H9 (cell line): ENCODE data around the gene ATP5PO. TPM values are rescaled to one million over a fixed set of nuclear protein-coding genes. Genes with fewer than 3 reads are reported as not detected.

Experiments used
- DNase-seq: peaks from one replicate; pipeline ENCODE4 v3.0.0-alpha.2; 2017
- H2AFZ ChIP-seq: one replicate; pipeline ENCODE4 v1.6.1; 2013; ENCODE audit warnings: mild to moderate bottlenecking, low read length, control low read depth, moderate library complexity
- H2AK5ac ChIP-seq: 2 replicates; pipeline ENCODE4 v1.6.1; 2013; ENCODE audit warnings: low read length, control low read depth, mixed read lengths; ENCODE audit not compliant: insufficient read length
- H2BK120ac ChIP-seq: one replicate; pipeline ENCODE4 v1.6.1; 2013; ENCODE audit warnings: low read depth, mild to moderate bottlenecking, low read length, control low read depth, inconsistent platforms; ENCODE audit not compliant: poor library complexity, severe bottlenecking
- H2BK12ac ChIP-seq: 2 replicates; pipeline ENCODE4 v1.6.1; 2013; ENCODE audit warnings: low read length, control low read depth, mixed read lengths, low read depth; ENCODE audit not compliant: insufficient read length
- H2BK15ac ChIP-seq: 2 replicates; pipeline ENCODE4 v1.6.1; 2013; ENCODE audit warnings: low read depth, low read length, control low read depth
- H2BK20ac ChIP-seq: one replicate; pipeline ENCODE4 v1.6.1; 2013; ENCODE audit warnings: low read depth, mild to moderate bottlenecking, low read length, control low read depth, inconsistent platforms; ENCODE audit not compliant: poor library complexity, severe bottlenecking
- H2BK5ac ChIP-seq: 2 replicates; pipeline ENCODE4 v1.6.1; 2013; ENCODE audit warnings: low read length, control low read depth, mixed read lengths; ENCODE audit not compliant: insufficient read length
- H3K14ac ChIP-seq: 2 replicates; pipeline ENCODE4 v1.6.1; 2013; ENCODE audit warnings: low read length, control low read depth; ENCODE audit not compliant: insufficient read depth
- H3K18ac ChIP-seq: 2 replicates; pipeline ENCODE4 v1.6.1; 2013; ENCODE audit warnings: low read depth, mild to moderate bottlenecking, mixed read lengths, low read length, control low read depth; ENCODE audit not compliant: insufficient read length
- H3K23ac ChIP-seq: 2 replicates; pipeline ENCODE4 v1.6.1; 2013; ENCODE audit warnings: low read length, control low read depth, mixed read lengths, low read depth; ENCODE audit not compliant: insufficient read length
- H3K23me2 ChIP-seq: 2 replicates; pipeline ENCODE4 v1.6.1; 2013; ENCODE audit warnings: low read depth, mild to moderate bottlenecking, mixed read lengths, low read length, control low read depth; ENCODE audit not compliant: insufficient read length, poor library complexity, severe bottlenecking
- H3K27ac ChIP-seq: 2 replicates; pipeline ENCODE4 v1.5.1; 2013; ENCODE audit warnings: low read length, control low read depth, mixed read lengths, low read depth; ENCODE audit not compliant: insufficient read length
- H3K27me3 ChIP-seq: 2 replicates; pipeline ENCODE4 v1.6.1; 2013; ENCODE audit warnings: low read length, control low read depth, inconsistent platforms; ENCODE audit not compliant: insufficient read depth
- H3K4ac ChIP-seq: 2 replicates; pipeline ENCODE4 v1.6.1; 2013; ENCODE audit warnings: low read depth, mild to moderate bottlenecking, control low read depth, inconsistent platforms, low read length, moderate library complexity
- H3K4me1 ChIP-seq: 2 replicates; pipeline ENCODE4 v1.6.1; 2013; ENCODE audit warnings: low read length, control low read depth, inconsistent platforms; ENCODE audit not compliant: insufficient read depth
- H3K4me2 ChIP-seq: 2 replicates; pipeline ENCODE4 v1.6.1; 2013; ENCODE audit warnings: low read length, control low read depth, mixed read lengths; ENCODE audit not compliant: insufficient read length, insufficient read depth
- H3K56ac ChIP-seq: 2 replicates; pipeline ENCODE4 v1.6.1; 2013; ENCODE audit warnings: low read depth, mild to moderate bottlenecking, mixed read lengths, low read length, control low read depth; ENCODE audit not compliant: insufficient read length
- H3K79me1 ChIP-seq: 2 replicates; pipeline ENCODE4 v1.6.1; 2013; ENCODE audit warnings: low read depth, mild to moderate bottlenecking, moderate library complexity, low read length, control low read depth, inconsistent platforms; ENCODE audit not compliant: insufficient read depth, poor library complexity, severe bottlenecking
- H3K79me2 ChIP-seq: 2 replicates; pipeline ENCODE4 v1.6.1; 2013; ENCODE audit warnings: low read length, control low read depth, inconsistent platforms; ENCODE audit not compliant: insufficient read depth
- H3K9ac ChIP-seq: 2 replicates; pipeline ENCODE4 v1.6.1; 2013; ENCODE audit warnings: low read length, control low read depth, mixed read lengths; ENCODE audit not compliant: insufficient read length; ENCODE audit errors: extremely low read depth
- H3K9me3 ChIP-seq: one replicate; pipeline ENCODE4 v1.6.1; 2013; ENCODE audit warnings: low read depth, low read length, inconsistent platforms; ENCODE audit not compliant: control insufficient read depth
- H3T11ph ChIP-seq: one replicate; pipeline ENCODE4 v1.6.1; 2013; ENCODE audit warnings: mild to moderate bottlenecking, low read length, control low read depth, inconsistent platforms
- H4K20me1 ChIP-seq: one replicate; pipeline ENCODE4 v1.6.1; 2013; ENCODE audit not compliant: control insufficient read depth, insufficient read length, insufficient read depth
- H4K5ac ChIP-seq: 2 replicates; pipeline ENCODE4 v1.6.1; 2013; ENCODE audit warnings: low read depth, mild to moderate bottlenecking, mixed read lengths, low read length, control low read depth; ENCODE audit not compliant: insufficient read length
- H4K8ac ChIP-seq: replicated peaks from 2 replicates; pipeline ENCODE4 v1.6.1; 2013; ENCODE audit warnings: low read length, control low read depth, mixed read lengths, low read depth; ENCODE audit not compliant: insufficient read length
- H4K91ac ChIP-seq: 2 replicates; pipeline ENCODE4 v1.6.1; 2013; ENCODE audit warnings: low read depth, mild to moderate bottlenecking, moderate library complexity, mixed read lengths, low read length, control low read depth; ENCODE audit not compliant: insufficient read length
- H3K27ac Mint-ChIP-seq, 3 experiments: 2 replicates in 2 of 3; 3 replicates in 1 of 3; pipeline ENCODE4 v1.8.0; 2020 to 2021; ENCODE audit warnings: mixed read lengths in 3 of 3, mild to moderate bottlenecking in 1 of 3, moderate library complexity in 1 of 3
- H3K27me3 Mint-ChIP-seq: 2 replicates; pipeline ENCODE4 v1.8.0; 2021; ENCODE audit warnings: low read depth, mild to moderate bottlenecking, moderate library complexity, mixed read lengths
- H3K36me3 Mint-ChIP-seq, 3 experiments: 2 replicates in 2 of 3; 3 replicates in 1 of 3; pipeline ENCODE4 v1.8.0; 2020 to 2021; ENCODE audit warnings: low read depth in 3 of 3, mixed read lengths in 3 of 3; ENCODE audit not compliant: insufficient read depth in 1 of 3
- H3K4me1 Mint-ChIP-seq, 2 experiments: 2 replicates each; pipeline ENCODE4 v1.8.0; 2020; ENCODE audit warnings: mixed read lengths in 2 of 2
- H3K4me3 Mint-ChIP-seq, 2 experiments: 2 replicates in 1 of 2; 3 replicates in 1 of 2; pipeline ENCODE4 v1.8.0; 2020 to 2021; ENCODE audit warnings: mild to moderate bottlenecking in 2 of 2, mixed read lengths in 2 of 2, moderate library complexity in 1 of 2
- H3K9me3 Mint-ChIP-seq, 2 experiments: 2 replicates in 1 of 2; 3 replicates in 1 of 2; pipeline ENCODE4 v1.8.0; 2020; ENCODE audit warnings: mild to moderate bottlenecking in 2 of 2, mixed read lengths in 2 of 2, moderate library complexity in 1 of 2
- WGBS: extraction: QIAGEN DNeasy Blood & Tissue Kit; methylation state at CpG from one replicate; pipeline ENCODE4 v1.1.7; 2013; ENCODE audit warnings: missing lambda C conversion rate, low lambda C conversion rate, mixed read lengths; ENCODE audit not compliant: insufficient read length; ENCODE audit errors: extremely low coverage; 5-methylcytosine and 5-hydroxymethylcytosine counted together
- total RNA-seq: library from RNA; stranded (reverse); gene quantifications from 2 replicates; pipeline ENCODE4 v1.2.1, GENCODE V29; 2021
- TF ChIP-seq, protein P1 (sequence below): fragments of 200-600 bp; sonication (generic); conservative IDR thresholded peaks from 3 replicates; pipeline ENCODE4 v1.8.0; 2021; ENCODE audit warnings: antibody characterized with exemption, mild to moderate bottlenecking

Gene ATP5PO
- total RNA-seq, 1 experiment from 2014 or later = 275 TPM

DNA sequence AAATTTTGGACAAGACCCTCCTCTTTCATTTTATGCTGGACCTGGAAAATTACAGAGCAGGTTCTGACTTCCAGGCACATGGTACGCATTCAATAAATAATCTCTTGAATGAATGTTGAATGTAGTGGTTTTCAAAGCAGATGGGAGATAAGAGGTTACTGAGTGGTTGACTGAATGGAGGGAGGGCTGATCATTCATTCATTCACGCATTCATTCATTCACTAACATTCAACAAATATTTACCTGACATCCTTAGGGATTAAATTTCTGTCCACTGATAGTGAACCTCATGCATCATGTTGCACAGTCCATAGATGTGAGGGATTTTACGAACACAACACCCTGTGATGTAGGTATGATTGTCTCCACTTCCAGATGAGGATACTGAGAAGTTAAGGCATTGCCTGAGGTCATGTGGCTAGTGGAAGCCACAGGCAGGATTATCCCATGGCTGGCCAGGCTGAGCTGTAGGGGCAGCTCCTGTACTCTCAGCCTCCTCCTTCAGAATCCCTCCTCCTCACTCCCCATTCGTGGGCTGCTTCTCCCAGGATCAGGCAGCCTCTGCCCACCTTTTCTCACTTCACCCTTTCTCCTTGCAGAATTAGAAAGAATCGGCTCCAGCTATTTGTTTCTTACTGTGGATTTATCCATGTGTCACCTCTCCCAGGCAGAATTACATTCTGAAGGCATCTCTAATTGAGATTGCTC is 48.4 kb upstream of the ATP5PO start:
- Histone ChIP-seq H3K23ac (no peak overlapping the region), H3K18ac (no peak overlapping the region), H2BK12ac (no peak overlapping the region), H2AK5ac (no peak overlapping the region), H2AFZ (no peak overlapping the region), H3K4me1 (no peaks in the 10 kb centered on the region), H3K4me2 (no peak overlapping the region), H3K27me3 (no peaks in the 10 kb centered on the region), H3K23me2 (peaks cover 2% of the 10 kb centered on the region), H3K27ac (no peak overlapping the region), H3K14ac (no peak overlapping the region), H4K5ac (no peak overlapping the region), H2BK20ac (no peak overlapping the region), H3K4ac (no peak overlapping the region), H2BK120ac (no peak overlapping the region), H3K79me2 (0 out of 2 replicates have a peak, but pooled peaks cover 2% of the 10 kb centered on the region), H2BK15ac (no peak overlapping the region), H3K56ac (no peak overlapping the region), H3K9ac (no peak overlapping the region), H4K8ac (no peak overlapping the region), H4K91ac (no peak overlapping the region), H3T11ph (no peak overlapping the region), H3K79me1 (no peaks in the 10 kb centered on the region), H3K9me3 (no peaks in the 10 kb centered on the region), H2BK5ac (no peak overlapping the region), H4K20me1 (no peaks in the 10 kb centered on the region)
- H3K27me3 Mint-ChIP-seq = peaks cover 1% of the 10 kb centered on the region; the same call in 1 of the 2 replicates
- TF ChIP-seq, protein P1, sequence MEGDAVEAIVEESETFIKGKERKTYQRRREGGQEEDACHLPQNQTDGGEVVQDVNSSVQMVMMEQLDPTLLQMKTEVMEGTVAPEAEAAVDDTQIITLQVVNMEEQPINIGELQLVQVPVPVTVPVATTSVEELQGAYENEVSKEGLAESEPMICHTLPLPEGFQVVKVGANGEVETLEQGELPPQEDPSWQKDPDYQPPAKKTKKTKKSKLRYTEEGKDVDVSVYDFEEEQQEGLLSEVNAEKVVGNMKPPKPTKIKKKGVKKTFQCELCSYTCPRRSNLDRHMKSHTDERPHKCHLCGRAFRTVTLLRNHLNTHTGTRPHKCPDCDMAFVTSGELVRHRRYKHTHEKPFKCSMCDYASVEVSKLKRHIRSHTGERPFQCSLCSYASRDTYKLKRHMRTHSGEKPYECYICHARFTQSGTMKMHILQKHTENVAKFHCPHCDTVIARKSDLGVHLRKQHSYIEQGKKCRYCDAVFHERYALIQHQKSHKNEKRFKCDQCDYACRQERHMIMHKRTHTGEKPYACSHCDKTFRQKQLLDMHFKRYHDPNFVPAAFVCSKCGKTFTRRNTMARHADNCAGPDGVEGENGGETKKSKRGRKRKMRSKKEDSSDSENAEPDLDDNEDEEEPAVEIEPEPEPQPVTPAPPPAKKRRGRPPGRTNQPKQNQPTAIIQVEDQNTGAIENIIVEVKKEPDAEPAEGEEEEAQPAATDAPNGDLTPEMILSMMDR = no peak
- H3K4me1 Mint-ChIP-seq = peaks cover 5% of the 10 kb centered on the region in 2 experiments
- H3K4me3 Mint-ChIP-seq = no peak overlapping the region
- no CpG with 5 or more reads among the region's 5 CpGs for WGBS
- no peak overlapping the region for H3K27ac Mint-ChIP-seq
- peaks cover 6 to 20% (median 7%) of the 10 kb centered on the region in 3 experiments; a peak in 6 of 7 replicates for H3K36me3 Mint-ChIP-seq
- no peak for DNase-seq
- peaks cover 10 to 19% of the 10 kb centered on the region in 2 experiments for H3K9me3 Mint-ChIP-seq
